Stomach (tissue), 4 donors: Measurements from ENCODE around the gene CIAO3.

ENCODE experiments used
- EP300 ChIP-seq: sonication (generic); formaldehyde crosslinking; IDR thresholded peaks from one replicate; pipeline ENCODE4 v1.6.1; 2017; ENCODE audit warnings: antibody characterized with exemption
- POLR2A ChIP-seq, 4 donors: fragments of 450-650 bp; IDR thresholded peaks; one replicate each; pipeline ENCODE4 v1.6.1; 2016; ENCODE audit warnings: antibody characterized with exemption in 4 of 4, control low read depth in 2 of 4, mild to moderate bottlenecking in 1 of 4, moderate library complexity in 1 of 4
- TF ChIP-seq, protein P1 (sequence below), 7 experiments: fragments of 450-650 bp in 4 of 7; fragments of 200-600 bp in 3 of 7; sonication (generic) in 3 of 7; IDR thresholded peaks; one replicate each; pipeline ENCODE4 v1.5.1; 2016 to 2019; ENCODE audit warnings: antibody characterized with exemption in 7 of 7, control low read depth in 2 of 7, mild to moderate bottlenecking in 1 of 7

GRCh38 chr16:725041-725376 lies 15.8 kb downstream of the CIAO3 start:
- TF ChIP-seq, protein P1, sequence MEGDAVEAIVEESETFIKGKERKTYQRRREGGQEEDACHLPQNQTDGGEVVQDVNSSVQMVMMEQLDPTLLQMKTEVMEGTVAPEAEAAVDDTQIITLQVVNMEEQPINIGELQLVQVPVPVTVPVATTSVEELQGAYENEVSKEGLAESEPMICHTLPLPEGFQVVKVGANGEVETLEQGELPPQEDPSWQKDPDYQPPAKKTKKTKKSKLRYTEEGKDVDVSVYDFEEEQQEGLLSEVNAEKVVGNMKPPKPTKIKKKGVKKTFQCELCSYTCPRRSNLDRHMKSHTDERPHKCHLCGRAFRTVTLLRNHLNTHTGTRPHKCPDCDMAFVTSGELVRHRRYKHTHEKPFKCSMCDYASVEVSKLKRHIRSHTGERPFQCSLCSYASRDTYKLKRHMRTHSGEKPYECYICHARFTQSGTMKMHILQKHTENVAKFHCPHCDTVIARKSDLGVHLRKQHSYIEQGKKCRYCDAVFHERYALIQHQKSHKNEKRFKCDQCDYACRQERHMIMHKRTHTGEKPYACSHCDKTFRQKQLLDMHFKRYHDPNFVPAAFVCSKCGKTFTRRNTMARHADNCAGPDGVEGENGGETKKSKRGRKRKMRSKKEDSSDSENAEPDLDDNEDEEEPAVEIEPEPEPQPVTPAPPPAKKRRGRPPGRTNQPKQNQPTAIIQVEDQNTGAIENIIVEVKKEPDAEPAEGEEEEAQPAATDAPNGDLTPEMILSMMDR (IDR thresholded peaks at IDR 0.05), result no peak
- TF ChIP-seq POLR2A (IDR thresholded peaks at IDR 0.05) (no peak), EP300 (no peak)
